H1 (cell line): ENCODE measurements around the gene PEAK1. TPM values are rescaled to one million over a fixed set of nuclear protein-coding genes. Genes with fewer than 3 reads are reported as not detected.

Experiments
- CTCF ChIA-PET: fragments of 300-600 bp; sonication (Branson Sonifier 250); formaldehyde crosslinking; loops from one replicate; lab custom pipeline; 2021; ENCODE audit not compliant: partially characterized antibody; lab: Charles Lee
- POLR2A ChIA-PET: fragments of 300-600 bp; sonication (Branson Sonifier 250); formaldehyde crosslinking; loops from one replicate; lab custom pipeline; 2021; ENCODE audit warnings: inconsistent platforms; ENCODE audit not compliant: partially characterized antibody; lab: Charles Lee
- DNase-seq, 2 experiments: peaks; one replicate each; pipeline versions ENCODE4 v3.0.0 to v3.0.0-alpha.2; 2010 to 2022; ENCODE audit warnings: low spot score in 2 of 2, low read depth in 1 of 2, mixed read lengths in 1 of 2
- FAIRE-seq: peaks from 2 replicates; lab custom pipeline; 2011; peaks lifted over from hg19 to GRCh38; lab: Jason Lieb, UNC
- H2AFZ ChIP-seq: 2 replicates; pipeline ENCODE4 v1.8.1; 2012; ENCODE audit warnings: low read length, inconsistent platforms
- H2AK5ac ChIP-seq: 2 replicates; pipeline ENCODE4 v1.6.1; 2013; ENCODE audit warnings: low read depth, low read length
- H2BK120ac ChIP-seq: replicated peaks from 2 replicates; pipeline ENCODE3; 2013; ENCODE audit warnings: low read depth, low read length, inconsistent platforms
- H2BK12ac ChIP-seq: 2 replicates; pipeline ENCODE4 v1.6.1; 2013; ENCODE audit warnings: low read depth, low read length
- H2BK15ac ChIP-seq: 2 replicates; pipeline ENCODE4 v1.6.1; 2013; ENCODE audit warnings: low read length
- H2BK20ac ChIP-seq: 2 replicates; pipeline ENCODE4 v1.6.1; 2013; ENCODE audit warnings: low read length
- H2BK5ac ChIP-seq: 2 replicates; pipeline ENCODE4 v1.6.1; 2013; ENCODE audit warnings: low read depth, low read length
- H3K14ac ChIP-seq: 2 replicates; pipeline ENCODE4 v1.6.1; 2013; ENCODE audit warnings: inconsistent platforms; ENCODE audit not compliant: insufficient read length
- H3K18ac ChIP-seq: 2 replicates; pipeline ENCODE4 v1.6.1; 2013; ENCODE audit warnings: low read length; ENCODE audit errors: extremely low read depth
- H3K23ac ChIP-seq: 2 replicates; pipeline ENCODE4 v1.6.1; 2013; ENCODE audit warnings: inconsistent platforms; ENCODE audit not compliant: insufficient read length
- H3K23me2 ChIP-seq: 2 replicates; pipeline ENCODE4 v1.6.1; 2013; ENCODE audit warnings: low read depth, low read length
- H3K27ac ChIP-seq: 2 replicates; pipeline ENCODE4 v1.6.1; 2011; ENCODE audit warnings: low read depth, low read length, inconsistent platforms
- H3K27me3 ChIP-seq, 4 experiments: replicated peaks in 1 of 4; 1 replicate in 1 of 4; 2 replicates in 3 of 4; pipeline versions ENCODE4 v1.6.1 to v1.8.1; 2011 to 2013; ENCODE audit warnings: low read length in 3 of 4, mild to moderate bottlenecking in 3 of 4, inconsistent platforms in 2 of 4, mixed read lengths in 2 of 4, moderate library complexity in 1 of 4; ENCODE audit not compliant: control insufficient read depth in 3 of 4, insufficient read depth in 3 of 4; ENCODE audit errors: extremely low read depth in 1 of 4
- H3K36me3 ChIP-seq, 4 experiments: 2 replicates each; pipeline versions ENCODE4 v1.6.1 to v1.8.1; 2011 to 2013; ENCODE audit warnings: mild to moderate bottlenecking in 4 of 4, low read length in 3 of 4, moderate library complexity in 2 of 4, control low read depth in 1 of 4, inconsistent platforms in 1 of 4; ENCODE audit not compliant: insufficient read depth in 4 of 4, control insufficient read depth in 2 of 4
- H3K4ac ChIP-seq: replicated peaks from 2 replicates; pipeline ENCODE3; 2013; ENCODE audit warnings: low read length, low read depth, mixed read lengths, inconsistent platforms; ENCODE audit not compliant: insufficient read length
- H3K4me1 ChIP-seq, 4 experiments: replicated peaks in 1 of 4; 1 replicate in 1 of 4; 2 replicates in 3 of 4; pipeline versions ENCODE4 v1.6.1 to v1.8.1; 2011 to 2013; ENCODE audit warnings: low read length in 3 of 4, inconsistent platforms in 2 of 4, mixed read lengths in 1 of 4; ENCODE audit not compliant: insufficient read depth in 4 of 4, control insufficient read depth in 3 of 4
- H3K4me2 ChIP-seq, 2 experiments: 2 replicates each; pipeline versions ENCODE4 v1.6.1 to v1.8.1; 2011 to 2013; ENCODE audit warnings: low read depth in 2 of 2, low read length in 2 of 2, control low read depth in 1 of 2, inconsistent platforms in 1 of 2, mild to moderate bottlenecking in 1 of 2; ENCODE audit not compliant: insufficient read depth in 1 of 2
- H3K4me3 ChIP-seq, 4 experiments: fragments of 200-600, 300-600 bp in 1 of 4; sonication (generic), shearing (Covaris generic), sonication (Bioruptor Twin) in 1 of 4; 2 replicates each; pipeline versions ENCODE4 v1.5.1 to v1.8.1; 2011 to 2016; ENCODE audit warnings: low read length in 4 of 4, low read depth in 3 of 4, control low read depth in 2 of 4, inconsistent platforms in 2 of 4, mild to moderate bottlenecking in 2 of 4, mixed read lengths in 1 of 4, moderate library complexity in 1 of 4; ENCODE audit not compliant: insufficient read depth in 2 of 4; ENCODE audit errors: extremely low read depth in 1 of 4
- H3K56ac ChIP-seq: replicated peaks from 2 replicates; pipeline ENCODE3; 2013; ENCODE audit warnings: low read depth, mild to moderate bottlenecking, mixed read lengths, low read length, inconsistent platforms; ENCODE audit not compliant: insufficient read length
- H3K79me1 ChIP-seq: 2 replicates; pipeline ENCODE4 v1.6.1; 2013; ENCODE audit warnings: low read depth, low read length, control low read depth
- H3K79me2 ChIP-seq, 2 experiments: 2 replicates each; pipeline versions ENCODE4 v1.6.1 to v1.8.1; 2012 to 2013; ENCODE audit warnings: low read length in 2 of 2, mild to moderate bottlenecking in 2 of 2, inconsistent platforms in 1 of 2; ENCODE audit not compliant: insufficient read depth in 2 of 2, control insufficient read depth in 1 of 2
- H3K9ac ChIP-seq, 4 experiments: replicated peaks in 1 of 4; 1 replicate in 1 of 4; 2 replicates in 3 of 4; pipeline versions ENCODE4 v1.6.1 to v1.8.1; 2011 to 2013; ENCODE audit warnings: low read depth in 3 of 4, low read length in 3 of 4, control low read depth in 2 of 4, mild to moderate bottlenecking in 2 of 4, moderate library complexity in 2 of 4, inconsistent platforms in 1 of 4; ENCODE audit errors: extremely low read depth in 1 of 4
- H3K9me3 ChIP-seq, 2 experiments: 2 replicates each; pipeline versions ENCODE4 v1.6.1 to v1.8.1; 2012 to 2013; ENCODE audit warnings: mild to moderate bottlenecking in 2 of 2, moderate library complexity in 2 of 2, control low read depth in 1 of 2, inconsistent platforms in 1 of 2, low read depth in 1 of 2, low read length in 1 of 2, mixed read lengths in 1 of 2; ENCODE audit not compliant: insufficient read depth in 2 of 2
- H4K20me1 ChIP-seq, 2 experiments: replicated peaks in 1 of 2; 2 replicates each; pipeline versions ENCODE3 to v1.8.1; 2011 to 2013; ENCODE audit warnings: inconsistent platforms in 2 of 2, low read length in 2 of 2, mild to moderate bottlenecking in 1 of 2; ENCODE audit not compliant: insufficient read depth in 2 of 2, control insufficient read depth in 1 of 2
- H4K5ac ChIP-seq: 2 replicates; pipeline ENCODE4 v1.6.1; 2013; ENCODE audit warnings: low read length, low read depth, mixed read lengths, inconsistent platforms; ENCODE audit not compliant: insufficient read length
- H4K8ac ChIP-seq: 2 replicates; pipeline ENCODE4 v1.8.0; 2013; ENCODE audit warnings: mild to moderate bottlenecking, moderate library complexity, low read length, inconsistent platforms; ENCODE audit not compliant: insufficient read depth; ENCODE audit errors: extremely low read depth
- H4K91ac ChIP-seq: replicated peaks from 2 replicates; pipeline ENCODE3; 2013; ENCODE audit warnings: low read length, mixed read lengths, inconsistent platforms; ENCODE audit not compliant: insufficient read length
- ATF2 ChIP-seq: IDR thresholded peaks from 2 replicates; pipeline ENCODE4 v1.6.1; 2012; ENCODE audit warnings: low read length, inconsistent platforms
- BACH1 ChIP-seq: IDR thresholded peaks from 2 replicates; pipeline ENCODE4 v1.6.1; 2012; ENCODE audit warnings: low read length, improper control_type of control experiment
- BCL11A ChIP-seq, 2 experiments: IDR thresholded peaks; one replicate each; pipeline ENCODE4 v1.6.1; 2011; ENCODE audit warnings: low read depth in 2 of 2, low read length in 2 of 2, mild to moderate bottlenecking in 2 of 2
- E2F6 ChIP-seq: IDR thresholded peaks from 2 replicates; pipeline ENCODE4 v1.6.1; 2012; ENCODE audit warnings: inconsistent platforms
- EP300 ChIP-seq, 2 experiments: IDR thresholded peaks; 1 replicate in 1 of 2; 2 replicates in 1 of 2; pipeline ENCODE4 v1.6.1; 2011 to 2012; ENCODE audit warnings: low read depth in 2 of 2, low read length in 2 of 2, mild to moderate bottlenecking in 2 of 2, borderline replicate concordance in 1 of 2, inconsistent platforms in 1 of 2, moderate library complexity in 1 of 2
- GTF2F1 ChIP-seq: IDR thresholded peaks from 2 replicates; pipeline ENCODE4 v1.6.1; 2012; ENCODE audit warnings: low read depth, low read length, improper control_type of control experiment, borderline replicate concordance
- NANOG ChIP-seq: IDR thresholded peaks from 2 replicates; pipeline ENCODE4 v1.6.1; 2011; ENCODE audit warnings: low read length, low read depth, mild to moderate bottlenecking, inconsistent platforms; ENCODE audit not compliant: insufficient read depth, poor library complexity, severe bottlenecking
- SIX5 ChIP-seq: IDR thresholded peaks from 2 replicates; pipeline ENCODE4 v1.6.1; 2011; ENCODE audit warnings: mild to moderate bottlenecking, low read depth, low read length
- SRF ChIP-seq: IDR thresholded peaks from 2 replicates; pipeline ENCODE4 v1.6.1; 2011; ENCODE audit warnings: mild to moderate bottlenecking, low read depth, low read length, moderate library complexity
- SUZ12 ChIP-seq: fragments of 200-600 bp; sonication (generic); IDR thresholded peaks from 2 replicates; pipeline ENCODE4 v1.6.1; 2012; ENCODE audit warnings: mild to moderate bottlenecking, inconsistent platforms, low read length, moderate library complexity, mixed read lengths
- TEAD4 ChIP-seq: IDR thresholded peaks from 2 replicates; pipeline ENCODE4 v1.6.1; 2012; ENCODE audit warnings: low read depth, low read length, inconsistent platforms, mixed read lengths
- ZNF274 ChIP-seq: IDR thresholded peaks from 2 replicates; pipeline ENCODE4 v1.7.0; 2012; ENCODE audit warnings: low read length, borderline replicate concordance; ENCODE audit errors: extremely low read depth
- WGBS, 2 experiments: shearing (Covaris generic) in 1 of 2; methylation state at CpG; one replicate each; pipeline versions ENCODE4 v1.1.6 to v1.1.7; 2013 to 2015; ENCODE audit warnings: low lambda C conversion rate in 2 of 2, mixed read lengths in 2 of 2, inconsistent platforms in 1 of 2, low coverage in 1 of 2, missing lambda C conversion rate in 1 of 2; ENCODE audit not compliant: insufficient replicate concordance in 2 of 2, insufficient coverage in 1 of 2, insufficient read length in 1 of 2; ENCODE audit errors: extremely low coverage in 1 of 2, missing lambda C conversion rate in 1 of 2; 5-methylcytosine and 5-hydroxymethylcytosine counted together
- polyA plus RNA-seq, 7 experiments: library from polyadenylated mRNA; depleted of rRNA in 3 of 7; stranded (reverse) in 5 of 7; unstranded in 2 of 7; fragments of >200 nt in 5 of 7; fragments of 200-250 nt in 2 of 7; gene quantifications; 1 replicate in 5 of 7; 2 replicates in 1 of 7; 4 replicates in 1 of 7; pipeline versions ENCODE4 v1.2.1 to v1.2.3, GENCODE V29; 2011 to 2013; ENCODE audit warnings: missing spikeins in 2 of 7, mixed read lengths in 2 of 7
- total RNA-seq: library from RNA; stranded (reverse); fragmentation: NEBNext Ultra II Directional; extraction: Animal tissue kit (Norgen Biotek cat#: 25700); gene quantifications from 2 replicates; pipeline ENCODE4 v1.2.1, GENCODE V29; 2021

Gene PEAK1
- total and polyA plus RNA-seq, 2 of the 8 experiments (the other 6 are each of a cell fraction or from before 2014, with no cell fraction given), result 8.8 to 44.8 TPM

GRCh38 chr15:77336006-77336405, 83.9 kb downstream of the PEAK1 start:
- no peak overlapping the region for H2BK120ac ChIP-seq
- H2AK5ac ChIP-seq, result no peak overlapping the region
- H3K18ac ChIP-seq, result no peak overlapping the region
- H3K79me2 ChIP-seq, result no peaks in the 10 kb centered on the region
- H3K79me1 ChIP-seq, result no peaks in the 10 kb centered on the region
- no peak overlapping the region for H4K91ac ChIP-seq
- H3K27ac ChIP-seq, result no peak overlapping the region
- H3K9ac ChIP-seq, result no peak overlapping the region
- no peak overlapping the region for H3K56ac ChIP-seq
- H3K14ac ChIP-seq, result no peak overlapping the region
- no peak for FAIRE-seq
- DNase-seq, result no peak
- peaks cover 0 to 2% of the 10 kb centered on the region in 2 experiments for H4K20me1 ChIP-seq
- H3K4me3 ChIP-seq, result no peak overlapping the region
- H4K8ac ChIP-seq, result no peak overlapping the region
- no peak overlapping the region for H2BK5ac ChIP-seq
- H3K23me2 ChIP-seq, result no peaks in the 10 kb centered on the region
- no peaks in the 10 kb centered on the region for H3K9me3 ChIP-seq
- H4K5ac ChIP-seq, result no peak overlapping the region
- H3K4ac ChIP-seq, result no peak overlapping the region
- no peaks in the 10 kb centered on the region for H3K4me1 ChIP-seq
- CTCF ChIA-PET, result no interaction called here
- H3K36me3 ChIP-seq, result no peaks in the 10 kb centered on the region
- no peak overlapping the region for H3K23ac ChIP-seq
- H2BK12ac ChIP-seq, result no peak overlapping the region
- H2AFZ ChIP-seq, result no peak overlapping the region
- no peak overlapping the region for H3K4me2 ChIP-seq
- peaks cover 0 to 1% (median 0%) of the 10 kb centered on the region in 4 experiments; a peak in 1 of 7 replicates for H3K27me3 ChIP-seq
- 86% methylated on average over 2 of the region's 2 CpGs; no CpG with 5 or more reads in 1 of the 2 experiments for WGBS, 2 experiments
- no peak overlapping the region for H2BK20ac ChIP-seq
- POLR2A ChIA-PET, result interaction anchor here (0.6 to 1.2 kb wide), 2 partner anchors 83 to 164 kb away, joined by 3 read pairs; no protein-coding TSS in a partner anchor
- H2BK15ac ChIP-seq, result no peak overlapping the region
- no peak for TF ChIP-seq SIX5
- TF ChIP-seq BACH1, result no peak
- TF ChIP-seq NANOG, result no peak
- TF ChIP-seq SRF, result no peak
- no peak for TF ChIP-seq BCL11A (IDR thresholded peaks at IDR 0.05; ENCODE audit: low read depth in 2 of 2, low read length in 2 of 2)
- TF ChIP-seq GTF2F1, result no peak
- TF ChIP-seq EP300 (IDR thresholded peaks at IDR 0.05; ENCODE audit: borderline replicate concordance in 1 of 2, low read depth in 2 of 2, low read length in 2 of 2), result no peak
- no peak for TF ChIP-seq TEAD4
- no peak for TF ChIP-seq E2F6
- no peak for TF ChIP-seq SUZ12
- TF ChIP-seq ZNF274, result no peak
- TF ChIP-seq ATF2, result no peak
